ENCODE data around the gene CAB39. TPM values are rescaled to one million over a fixed set of nuclear protein-coding genes. Genes with fewer than 3 reads are reported as not detected.

CAB39 gene
- polyA plus RNA-seq, 1 donor = 90.3 TPM

DNA sequence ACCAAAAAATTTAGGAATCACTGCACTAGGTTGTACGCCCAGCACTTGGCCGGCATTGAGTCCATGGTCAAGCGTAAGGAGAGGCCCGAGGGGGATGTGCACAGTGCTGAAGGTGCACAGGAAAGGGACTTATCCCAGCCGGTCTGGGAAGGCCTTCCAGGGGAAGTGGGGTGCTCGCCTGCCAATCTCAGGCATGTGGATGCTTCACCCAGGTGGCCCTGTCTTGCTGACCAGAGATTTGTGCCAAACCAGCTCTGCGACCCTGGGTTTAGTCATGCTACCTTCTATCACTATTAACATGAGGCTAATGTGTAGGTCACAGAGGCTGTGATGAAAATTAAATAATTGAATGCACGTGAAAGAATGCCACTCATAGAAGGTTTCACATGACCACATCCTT is 150.4 kb downstream of the CAB39 start:
- DNase-seq = no peak

DNA sequence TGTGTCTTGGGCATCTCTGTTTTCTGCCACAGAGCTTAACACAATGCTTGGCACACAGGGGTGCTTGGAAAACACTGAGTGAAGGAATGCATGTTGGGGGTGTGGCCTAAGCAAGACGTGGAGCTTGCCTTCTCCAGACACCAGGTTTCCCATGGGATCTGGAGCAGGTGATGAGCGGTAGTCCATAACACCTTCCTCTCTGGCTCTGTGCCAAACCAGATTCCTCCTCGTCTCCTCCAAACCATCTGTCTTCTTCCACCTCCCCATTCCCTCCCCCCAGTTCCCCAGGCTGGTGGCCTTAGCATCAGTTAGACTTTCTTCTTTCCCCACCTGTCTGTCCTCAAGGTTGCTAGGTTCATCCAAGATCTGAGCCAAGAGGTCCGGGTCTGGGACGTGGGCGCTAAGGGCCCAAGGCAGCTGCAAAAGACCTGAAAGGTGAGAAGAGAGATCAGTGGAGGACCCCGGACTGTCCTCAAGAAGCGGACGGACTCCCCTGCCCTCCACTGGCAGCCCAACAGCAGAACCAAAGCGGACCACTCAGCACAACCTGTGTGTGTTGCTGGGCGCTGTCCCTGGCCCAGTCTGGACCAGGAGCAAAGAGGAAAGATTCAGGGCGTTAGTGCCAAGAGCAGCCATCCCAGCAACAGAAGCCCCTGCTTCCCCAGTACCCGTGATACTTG is 150.9 kb downstream of the CAB39 start:
- DNase-seq = no peak

DNA sequence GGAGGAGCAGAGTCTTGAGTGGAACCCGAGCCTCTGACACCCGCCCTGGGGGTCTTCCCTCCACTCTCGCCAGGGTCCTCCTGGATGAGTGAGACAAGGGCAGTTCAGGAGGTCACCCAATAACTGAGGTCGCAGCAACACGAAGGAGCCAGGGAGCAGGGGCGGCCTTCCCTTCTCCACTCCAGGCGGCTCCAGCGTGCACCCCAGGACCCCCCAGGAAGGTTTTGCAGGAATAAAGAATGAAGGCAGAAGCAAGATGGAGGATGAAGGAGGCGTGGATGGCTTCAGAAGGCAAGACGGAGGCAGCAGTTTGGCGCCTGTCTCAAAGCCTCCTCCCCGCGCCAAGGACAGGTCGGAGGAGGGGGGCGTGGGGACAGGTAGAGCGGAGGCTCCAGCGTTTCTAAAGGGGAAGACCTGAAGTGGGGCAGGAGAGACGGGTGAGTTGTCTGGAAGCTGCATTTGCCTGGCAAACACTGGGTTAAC is 151.5 kb downstream of the CAB39 start:
- no peak for DNase-seq

DNA sequence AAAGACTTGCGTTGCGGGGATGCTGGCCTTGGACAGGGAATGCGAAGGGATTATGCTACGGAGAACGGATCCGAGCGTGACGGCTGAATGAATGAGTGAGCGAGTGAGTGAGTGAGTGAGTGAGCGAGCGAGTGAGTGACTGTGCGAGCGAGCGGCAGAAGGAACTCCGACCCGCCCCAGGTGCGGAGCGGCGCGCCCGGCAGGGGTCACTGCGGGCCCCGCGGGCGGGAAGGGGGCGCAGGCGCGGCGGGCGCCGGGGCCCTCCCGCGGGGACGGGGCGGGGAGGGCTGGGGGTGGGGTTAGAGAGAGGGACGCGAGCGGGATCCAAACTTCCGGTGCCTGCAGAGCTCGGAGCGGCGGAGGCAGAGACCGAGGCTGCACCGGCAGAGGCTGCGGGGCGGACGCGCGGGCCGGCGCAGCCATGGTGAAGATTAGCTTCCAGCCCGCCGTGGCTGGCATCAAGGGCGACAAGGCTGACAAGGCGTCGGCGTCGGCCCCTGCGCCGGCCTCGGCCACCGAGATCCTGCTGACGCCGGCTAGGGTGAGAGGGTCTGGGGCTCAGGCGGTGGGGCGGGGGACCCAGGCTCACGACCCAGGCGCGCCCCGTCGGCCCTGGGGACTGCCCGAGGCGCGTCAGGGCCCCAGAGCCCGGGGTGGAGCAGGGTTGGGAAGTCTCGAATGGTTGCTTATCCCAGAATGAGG is 152.1 kb downstream of the CAB39 start, which contains the start of gene ITM2C:
ITM2C (plus strand) TSS at position 338 of the 702 bp plus-strand sequence; CDS start at position 422, 84 bp downstream.
- no peak for DNase-seq

DNA sequence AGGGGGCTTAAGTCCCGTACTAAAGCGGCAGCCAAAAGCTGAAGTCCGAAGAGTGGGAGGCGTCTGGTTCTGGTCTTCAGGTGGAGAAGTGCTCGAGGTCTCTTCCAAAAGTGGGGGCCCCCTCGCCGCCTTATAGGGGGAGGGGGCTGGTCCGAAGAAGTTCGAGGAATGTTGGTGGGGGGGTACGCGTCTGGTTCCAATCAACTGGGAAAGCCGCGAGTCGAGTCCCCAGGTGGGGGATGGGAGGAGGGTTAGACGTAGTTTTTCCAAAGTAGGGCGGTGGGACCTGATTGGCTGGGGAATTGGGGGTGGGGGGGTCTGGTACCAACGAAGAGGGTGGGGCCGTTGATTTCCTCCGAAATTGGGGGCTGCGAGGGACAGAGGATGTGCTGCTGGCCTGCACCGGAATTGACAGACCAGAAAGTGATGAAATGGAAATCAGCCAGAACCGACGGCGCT is 152.7 kb downstream of the CAB39 start:
- no peak for DNase-seq

DNA sequence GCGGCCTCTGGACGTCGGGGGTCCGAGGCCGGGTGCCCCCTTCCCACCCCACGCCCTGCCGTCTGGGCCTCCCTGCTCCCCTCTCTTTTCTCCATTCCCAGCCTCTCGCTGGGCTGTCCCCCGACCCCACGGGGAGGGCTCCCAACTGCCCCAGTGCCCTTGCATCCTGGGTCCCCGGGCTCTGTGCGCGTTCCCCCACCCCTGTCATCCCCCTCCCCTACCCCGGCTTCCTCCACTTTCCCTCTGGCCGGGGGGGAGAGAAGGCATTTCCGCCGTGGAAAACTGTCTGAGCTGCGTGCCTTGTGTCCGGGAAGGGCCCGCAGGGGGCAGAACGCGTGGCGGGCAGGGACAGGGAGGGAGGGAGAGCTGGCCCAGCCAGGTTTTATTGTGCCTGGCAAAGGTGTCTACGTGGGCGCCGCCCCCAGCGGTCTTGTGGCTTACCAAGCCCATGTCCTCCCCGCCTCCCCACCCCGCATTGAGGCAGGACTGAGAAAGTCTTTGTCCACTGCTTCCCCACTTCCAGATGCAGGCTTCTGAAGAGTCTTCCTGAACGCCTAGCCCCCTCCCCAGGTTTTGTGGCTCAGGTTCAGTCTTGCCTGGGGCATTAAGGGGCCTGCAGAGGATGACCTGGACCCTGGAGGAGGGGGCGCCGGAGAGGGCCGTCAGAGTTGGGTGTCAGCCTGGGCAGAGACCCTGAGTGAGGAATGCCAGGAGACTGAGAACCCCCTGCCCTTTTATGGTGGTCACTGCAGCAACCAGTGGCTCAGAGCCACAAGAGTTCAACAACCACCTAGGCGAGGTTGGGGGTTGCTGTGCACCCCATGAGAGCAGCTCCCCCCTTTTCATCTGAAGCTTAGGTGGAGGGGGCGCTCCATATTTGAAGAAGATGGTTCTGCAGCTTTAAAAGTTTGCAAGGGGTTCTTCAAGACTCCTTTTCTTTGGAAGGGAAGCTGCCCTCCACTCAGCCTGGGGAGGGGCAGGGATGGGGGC is 153.4 kb downstream of the CAB39 start:
- no peak for DNase-seq

DNA sequence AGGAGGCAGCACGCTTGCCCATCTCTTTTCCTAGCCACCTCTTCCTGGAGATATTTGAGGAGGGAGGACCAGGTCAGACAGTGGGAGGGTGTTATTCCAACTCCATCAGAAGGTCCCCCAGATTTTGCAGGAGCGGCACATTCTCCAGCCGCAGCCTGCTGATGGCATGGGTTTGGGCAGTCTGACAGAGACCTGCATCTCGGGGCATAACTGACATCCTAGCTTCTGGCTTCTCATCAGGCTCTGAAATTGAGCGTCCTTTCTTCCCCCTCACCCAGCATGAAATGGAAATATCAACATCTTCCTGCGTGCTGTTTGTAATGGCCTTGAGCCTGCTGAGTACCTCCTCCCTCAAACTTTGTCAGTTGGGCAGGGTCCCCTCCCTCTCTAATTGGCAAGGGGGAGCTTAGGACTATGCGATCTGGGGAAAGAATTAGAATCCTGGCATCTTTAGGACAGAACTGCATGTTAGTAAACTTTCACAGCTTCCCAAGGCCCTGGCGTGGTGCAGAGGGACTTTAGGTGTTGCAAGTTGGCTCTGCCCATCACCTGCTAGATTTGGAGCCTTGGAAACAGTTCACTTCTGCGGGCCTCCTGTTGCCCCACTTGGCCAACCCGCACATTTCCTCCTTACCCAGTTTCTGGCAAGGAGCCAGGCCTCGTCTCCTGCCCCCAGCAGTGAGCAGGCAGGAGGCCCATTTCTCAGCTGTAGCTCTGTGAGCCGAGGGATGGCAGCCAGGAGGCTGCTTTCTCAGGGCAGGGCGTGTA is 154.3 kb downstream of the CAB39 start:
- no peak for DNase-seq

DNA sequence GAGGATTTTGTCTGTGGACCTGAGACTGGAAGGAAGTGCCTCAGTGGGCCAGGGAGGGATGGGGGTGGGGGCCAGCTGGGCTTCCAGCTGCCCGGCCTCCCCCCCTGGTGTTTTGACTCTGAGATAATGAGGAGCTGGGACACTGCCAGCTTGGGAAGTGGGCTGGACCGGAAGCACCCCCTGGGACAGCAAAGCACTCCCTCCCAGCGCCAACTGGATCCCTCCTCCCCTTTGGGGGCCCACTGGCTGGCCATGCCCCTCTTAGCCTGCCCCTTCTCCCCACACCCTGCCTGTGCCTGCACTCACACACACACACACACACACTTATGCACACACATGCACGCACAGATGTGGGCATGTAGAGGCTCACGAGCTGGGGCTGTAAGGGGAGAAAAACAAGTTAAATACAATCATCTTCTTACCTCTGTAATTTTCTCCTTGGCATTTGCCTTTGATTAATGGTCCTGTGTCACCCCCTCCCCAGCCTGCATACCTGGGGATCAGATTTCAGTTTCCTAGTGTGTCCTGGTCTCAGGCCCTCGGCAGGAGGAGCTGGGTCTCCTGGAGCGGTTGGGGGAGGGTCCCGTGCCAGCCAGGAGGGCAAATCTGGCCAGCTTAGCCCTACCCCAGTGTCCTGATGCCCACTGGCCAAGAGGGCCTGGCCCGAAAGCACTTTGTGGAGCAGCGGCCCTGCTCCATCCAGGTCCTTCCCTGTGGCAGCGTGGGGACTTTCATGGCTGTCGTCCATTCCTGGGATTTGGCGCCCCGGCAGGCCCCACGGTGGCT is 155.7 kb downstream of the CAB39 start:
- no peak for DNase-seq

DNA sequence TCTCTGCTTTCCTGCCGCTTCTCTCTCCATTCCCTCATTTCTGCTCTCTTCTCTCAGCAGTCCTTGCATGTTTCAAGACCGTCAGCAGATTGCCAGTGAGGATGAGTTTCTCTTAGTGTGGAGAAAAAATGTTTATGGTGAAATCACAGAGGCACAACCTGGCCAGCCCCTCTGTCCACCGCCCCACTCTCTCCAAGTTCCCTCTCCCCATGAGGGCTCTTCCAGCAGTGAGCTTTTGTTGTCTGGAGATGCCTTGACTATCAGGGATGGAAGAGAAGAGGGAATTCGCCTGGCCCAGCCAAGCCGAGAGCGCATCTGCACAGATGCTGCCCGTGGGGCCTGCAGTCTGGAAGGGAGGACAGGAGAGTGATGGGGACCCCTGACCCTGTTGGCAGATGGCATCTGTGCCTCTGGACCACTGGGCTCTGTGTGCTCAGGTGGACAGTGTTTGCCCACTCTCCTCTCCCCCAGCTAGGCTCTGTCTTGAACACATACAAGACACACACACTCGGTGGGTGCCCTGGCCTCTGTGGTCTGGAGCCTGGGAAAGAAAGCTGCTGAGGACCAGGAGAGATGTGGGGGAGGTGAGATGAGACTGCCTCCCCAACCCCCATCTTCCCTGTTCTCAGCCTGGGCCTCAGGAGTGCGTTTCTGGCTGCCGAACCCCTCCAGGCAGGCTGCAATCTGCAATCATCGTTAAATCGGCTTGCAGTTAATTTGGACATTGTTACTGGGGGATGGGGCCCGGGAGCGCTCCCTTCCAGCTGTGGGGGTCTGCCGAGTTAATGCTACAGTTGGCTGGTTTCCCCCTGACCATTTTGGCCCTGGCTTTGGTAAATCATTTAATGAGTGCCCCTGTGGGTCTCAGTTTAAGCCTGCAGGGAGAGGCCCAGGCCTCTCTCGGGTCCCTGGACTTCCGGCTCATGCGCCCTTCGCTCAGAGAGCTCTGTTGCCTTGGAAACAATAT is 156.6 kb downstream of the CAB39 start:
- DNase-seq = peak; percentile 82

DNA sequence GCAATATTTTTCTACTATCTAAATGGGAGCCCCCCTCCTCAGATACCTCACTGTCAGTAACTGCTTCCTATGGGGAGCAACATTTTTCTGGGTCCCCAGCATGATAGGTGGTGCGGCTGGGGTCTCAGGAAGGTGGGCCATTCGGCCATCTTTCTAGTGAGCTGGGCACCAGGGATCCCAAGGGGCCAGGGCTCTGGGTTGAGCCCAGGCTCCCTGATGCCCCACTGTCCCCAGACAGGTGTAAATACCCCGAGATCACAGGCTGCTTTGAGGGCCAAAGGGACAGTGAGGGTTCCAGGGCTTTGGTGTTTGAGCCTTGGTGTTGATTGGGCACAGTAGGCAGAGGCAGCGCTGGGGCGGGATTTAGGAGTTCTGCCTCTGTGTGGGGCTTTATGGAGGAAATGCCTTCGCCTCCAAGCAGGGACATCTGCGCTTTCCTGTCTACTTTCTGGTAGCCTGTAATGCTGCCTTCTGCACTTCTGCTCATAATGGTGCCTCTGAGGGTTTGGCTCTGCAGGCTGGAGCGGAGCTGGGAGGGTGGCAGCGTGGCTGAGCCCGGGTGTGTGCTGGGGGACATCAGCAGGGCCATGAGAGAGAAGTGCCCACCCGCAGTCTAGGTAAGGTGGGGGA is 157.4 kb downstream of the CAB39 start:
- no peak for DNase-seq

Other genes starting within 250 kb of the CAB39 start
- 836 TPM for gene ITM2C, start 152.1 kb downstream of the CAB39 start, polyA plus RNA-seq (ENCODE audit: insufficient read length)
- 0.17 TPM for gene GPR55, start 212.4 kb downstream of the CAB39 start, polyA plus RNA-seq (ENCODE audit: insufficient read length)